HG03439 (cell line): Measurements from ENCODE around the gene WWOX.

ENCODE experiments used
- ATAC-seq: cut with Tn5 transposase; IDR thresholded peaks from one replicate; pipeline ENCODE4 v1.9.1; 2021; ENCODE audit warnings: mild to moderate bottlenecking, moderate library complexity; ENCODE audit not compliant: unreplicated experiment

WWOX gene

GRCh38 chr16:78292086-78292843 is 192.8 kb downstream of the WWOX start:
- no peak for ATAC-seq

- no peak for ATAC-seq
Measured at GRCh38 chr16:78292844-78293380, 193.5 kb downstream of the WWOX start.

- no peak for ATAC-seq
Measured at GRCh38 chr16:78294538-78295225, 195.2 kb downstream of the WWOX start.

DNA sequence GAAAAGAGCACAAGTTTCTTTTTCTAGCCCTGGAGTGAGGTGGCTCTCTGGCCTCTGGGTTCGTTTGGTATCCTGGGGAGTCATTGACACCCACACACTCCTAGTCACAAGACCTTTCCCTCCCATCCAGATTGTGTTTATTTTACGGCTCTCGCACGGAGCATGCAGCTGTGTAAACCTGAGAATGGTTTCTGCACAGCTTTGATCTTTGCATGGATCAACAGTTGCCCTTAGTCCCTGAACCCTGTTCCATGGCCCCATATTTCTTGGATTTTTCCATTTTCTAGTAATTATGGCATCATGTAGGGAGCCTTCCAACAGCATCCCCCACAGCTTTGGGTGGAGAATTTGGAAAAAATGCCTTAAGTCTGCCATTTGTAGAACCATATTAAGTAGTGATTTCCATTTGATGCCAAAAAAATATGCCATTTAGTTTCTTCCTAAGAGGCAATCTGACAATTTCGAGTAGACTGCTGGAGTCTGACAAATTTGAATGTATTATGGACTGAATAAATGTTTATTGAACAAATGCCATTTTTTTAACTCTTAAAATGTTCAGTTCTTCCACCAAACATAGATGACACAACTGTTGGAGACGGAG is 197.7 kb downstream of the WWOX start:
- ATAC-seq = no peak

DNA sequence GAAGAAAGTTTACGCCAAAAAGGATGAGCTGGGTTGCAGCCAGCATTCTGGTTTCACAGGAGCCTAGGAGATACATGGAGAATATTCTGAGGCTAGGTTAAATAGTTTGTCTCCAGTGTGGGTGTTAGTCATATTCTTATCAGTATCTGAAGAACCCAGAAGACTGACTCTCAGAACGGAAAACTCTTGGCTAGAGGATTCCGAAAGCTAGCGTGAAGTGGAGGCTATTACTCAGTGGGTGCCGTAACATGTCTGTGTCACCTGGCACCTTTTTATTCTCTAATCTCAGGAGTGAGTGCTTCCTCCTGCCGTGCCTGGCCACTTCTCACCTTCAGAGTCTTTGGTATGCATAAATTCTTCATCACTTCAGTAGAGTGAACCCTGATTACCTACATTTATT is 199.5 kb downstream of the WWOX start:
- no peak for ATAC-seq

- no peak for ATAC-seq
Measured at GRCh38 chr16:78300469-78300868, 201.0 kb downstream of the WWOX start.

DNA sequence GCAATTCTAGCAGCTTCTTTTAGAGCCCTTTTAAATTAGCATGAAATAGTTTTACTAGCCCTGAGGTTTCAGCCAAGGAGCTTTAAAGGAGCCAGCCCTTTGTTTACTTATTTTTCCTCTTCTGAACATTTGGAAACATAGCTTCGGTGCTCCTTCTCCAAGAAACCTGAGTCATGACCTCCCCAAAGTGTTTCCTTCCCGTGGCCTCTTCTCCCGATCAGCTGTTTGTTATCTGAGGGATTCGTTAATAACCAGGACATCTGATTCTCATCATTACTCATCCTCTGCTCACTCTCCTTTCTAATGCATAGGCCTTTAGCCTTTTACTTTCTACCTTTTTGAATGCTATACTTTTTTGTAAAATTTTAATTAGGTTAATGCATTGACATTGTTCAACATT is 204.5 kb downstream of the WWOX start:
- no peak for ATAC-seq

DNA sequence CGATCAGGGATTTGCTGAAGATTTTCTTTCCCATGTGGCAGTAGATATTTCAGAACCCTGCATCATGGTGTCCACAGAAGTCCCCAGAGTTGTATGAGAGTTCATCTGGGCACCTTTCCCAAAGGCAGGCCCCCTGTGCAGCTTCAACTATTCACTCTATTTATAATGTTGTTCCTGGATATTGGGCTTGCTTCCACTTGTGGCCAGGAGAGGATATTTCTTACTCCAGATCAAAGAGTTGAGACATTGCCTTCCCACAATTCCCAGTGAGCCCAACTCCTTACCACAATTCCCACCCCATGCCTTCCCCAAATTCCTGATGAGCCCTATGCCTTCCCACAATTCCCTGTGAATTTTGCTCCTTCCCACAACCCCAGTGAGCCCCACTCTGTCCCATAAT is 206.9 kb downstream of the WWOX start:
- no peak for ATAC-seq

GRCh38 chr16:78307824-78308528 is 208.5 kb downstream of the WWOX start:
- ATAC-seq = no peak

- ATAC-seq = no peak
Measured at GRCh38 chr16:78309763-78310162, 210.3 kb downstream of the WWOX start.

DNA sequence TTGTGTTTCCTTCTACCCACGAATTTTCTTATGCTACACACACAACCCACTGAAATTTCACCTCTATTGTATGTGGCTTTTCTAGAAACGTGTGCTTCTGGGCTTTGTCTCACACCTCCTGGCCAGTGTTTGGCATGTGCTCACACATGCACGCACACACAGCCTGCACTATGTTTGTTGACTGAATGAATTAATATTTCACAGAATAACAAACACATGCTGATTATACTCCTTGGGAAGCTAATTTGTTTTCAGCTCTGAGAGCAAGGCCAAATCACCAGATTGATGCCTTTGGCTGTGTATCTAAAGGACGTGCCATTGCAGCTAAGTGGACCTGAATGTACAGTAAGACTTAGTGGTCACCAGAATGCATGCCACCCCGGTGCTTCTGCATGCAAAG is 210.7 kb downstream of the WWOX start:
- ATAC-seq = no peak

- no peak for ATAC-seq
Measured at GRCh38 chr16:78310990-78311561, 211.6 kb downstream of the WWOX start.

DNA sequence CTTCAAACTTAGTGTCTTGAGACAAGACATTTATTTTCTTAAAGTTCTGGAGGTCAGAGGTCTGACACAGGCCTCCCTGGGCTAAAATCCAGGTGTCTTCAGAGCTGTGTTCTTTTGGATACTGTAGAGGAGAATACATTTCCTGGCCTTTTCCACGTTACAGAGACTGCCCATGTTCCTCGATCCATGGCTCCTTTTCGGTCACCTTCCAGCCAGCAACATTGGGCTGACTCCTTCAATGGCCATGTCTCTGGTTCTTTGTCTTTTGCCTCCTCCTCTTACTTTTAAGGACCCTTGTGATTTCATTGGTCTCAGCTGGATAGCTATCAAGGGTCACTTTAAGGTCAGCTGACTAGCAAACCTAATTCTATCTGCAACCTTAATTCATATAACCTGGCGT is 212.4 kb downstream of the WWOX start:
- no peak for ATAC-seq

- ATAC-seq = no peak
Measured at GRCh38 chr16:78317564-78318240, 218.2 kb downstream of the WWOX start.

DNA sequence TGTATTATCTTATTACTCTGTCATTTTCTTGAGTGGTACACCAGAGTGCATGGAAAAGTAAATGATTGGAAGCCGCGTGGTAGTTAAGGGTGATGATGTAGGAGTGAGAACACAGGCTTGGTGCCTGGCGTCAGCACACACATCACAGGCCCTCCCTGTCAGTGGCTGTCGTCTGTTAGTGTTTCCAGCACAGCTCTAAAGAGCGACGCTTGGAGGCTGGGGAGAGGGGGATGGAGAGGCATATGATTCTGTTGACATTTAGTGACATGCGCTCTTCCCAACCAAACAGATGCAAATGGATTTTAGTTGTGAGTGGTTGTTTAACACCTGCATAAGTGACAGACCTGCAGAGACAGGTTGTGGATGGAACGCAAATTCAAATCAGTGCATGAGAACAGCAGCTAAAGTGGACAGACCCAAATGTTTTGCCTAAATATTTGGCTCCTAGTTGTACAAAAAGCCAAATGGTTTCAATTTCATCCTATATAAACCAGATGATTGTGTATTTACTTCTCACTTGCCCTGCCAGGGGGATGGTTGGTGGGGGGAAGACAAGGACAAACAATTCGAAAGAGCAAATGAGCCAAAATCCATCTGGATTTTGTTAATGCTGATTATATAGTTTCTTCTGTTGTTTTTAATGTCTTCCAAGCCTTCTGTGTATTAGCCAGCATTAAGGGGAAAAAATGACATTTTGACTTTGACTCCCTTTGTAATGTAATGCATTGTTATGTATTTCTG is 222.3 kb downstream of the WWOX start:
- ATAC-seq = no peak

DNA sequence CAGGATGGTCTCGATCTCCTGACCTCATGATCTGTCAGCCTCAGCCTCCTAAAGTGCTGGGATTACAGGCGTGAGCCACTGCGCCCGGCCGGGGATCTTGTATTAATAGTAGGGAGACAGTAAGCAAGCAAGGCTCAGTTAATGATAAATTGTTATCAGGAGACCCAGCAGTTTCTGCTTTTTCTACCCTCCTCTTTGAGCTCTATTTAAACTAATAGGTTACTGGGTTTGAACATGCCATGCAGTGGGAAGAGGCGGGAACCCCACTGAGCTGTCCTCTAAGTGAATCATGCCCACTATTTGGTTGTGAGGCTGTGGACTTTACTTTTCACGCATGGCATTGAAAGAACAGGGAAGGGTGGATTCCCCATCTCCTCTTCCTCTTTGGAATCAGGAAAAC is 223.9 kb downstream of the WWOX start:
- ATAC-seq = no peak

GRCh38 chr16:78324649-78325285 is 225.3 kb downstream of the WWOX start:
- no peak for ATAC-seq

GRCh38 chr16:78325468-78326352 is 226.3 kb downstream of the WWOX start:
- no peak for ATAC-seq
